DOHH2 (cell line): ENCODE results near the gene COPS3.

ENCODE experiments used
- H3F3A ChIP-seq: fragments of 200-600 bp; sonication (generic), shearing (Covaris generic); 2 replicates; pipeline ENCODE4 v1.6.0; 2016; ENCODE audit warnings: antibody characterized with exemption, mild to moderate bottlenecking; ENCODE audit not compliant: control insufficient read depth, insufficient read depth
- H3K27ac ChIP-seq: fragments of 200-600 bp; sonication (generic); 2 replicates; pipeline ENCODE4 v1.5.1; 2014; ENCODE audit warnings: low read depth, mild to moderate bottlenecking, low read length, moderate library complexity
- H3K27me3 ChIP-seq: fragments of 200-600 bp; sonication (generic); 2 replicates; pipeline ENCODE4 v1.6.1; 2014; ENCODE audit warnings: mild to moderate bottlenecking, low read length, mixed read lengths; ENCODE audit not compliant: control insufficient read depth
- H3K36me3 ChIP-seq: fragments of 200-600 bp; sonication (generic); 2 replicates; pipeline ENCODE4 v1.6.1; 2014; ENCODE audit warnings: mild to moderate bottlenecking, low read length, moderate library complexity, mixed read lengths; ENCODE audit not compliant: control insufficient read depth
- H3K4me1 ChIP-seq: fragments of 200-600 bp; sonication (generic); 2 replicates; pipeline ENCODE4 v1.6.1; 2014; ENCODE audit warnings: mild to moderate bottlenecking, low read length, mixed read lengths; ENCODE audit not compliant: control insufficient read depth
- H3K4me2 ChIP-seq: fragments of 200-600 bp; sonication (generic); 2 replicates; pipeline ENCODE4 v1.6.0; 2014; ENCODE audit warnings: mild to moderate bottlenecking, low read length, moderate library complexity
- H3K4me3 ChIP-seq: fragments of 200-600 bp; sonication (generic); 2 replicates; pipeline ENCODE4 v1.5.1; 2014; ENCODE audit warnings: mild to moderate bottlenecking, low read length, mixed read lengths
- H3K79me2 ChIP-seq: fragments of 200-600 bp; sonication (generic); 2 replicates; pipeline ENCODE4 v1.6.1; 2014; ENCODE audit warnings: mild to moderate bottlenecking, low read length, mixed read lengths; ENCODE audit not compliant: control insufficient read depth
- H3K9me2 ChIP-seq: fragments of 200-600 bp; sonication (generic); replicated peaks from 2 replicates; pipeline ENCODE4 v1.6.1; 2014; ENCODE audit warnings: mild to moderate bottlenecking, low read length, mixed read lengths; ENCODE audit not compliant: control insufficient read depth
- H3K9me3 ChIP-seq: fragments of 200-600 bp; sonication (generic); 2 replicates; pipeline ENCODE4 v1.6.1; 2014; ENCODE audit warnings: antibody characterized with exemption, low read length, mixed read lengths; ENCODE audit not compliant: control insufficient read depth, insufficient read depth
- H4K20me1 ChIP-seq: fragments of 200-600 bp; sonication (generic); 2 replicates; pipeline ENCODE4 v1.6.0; 2014; ENCODE audit warnings: low read depth, mild to moderate bottlenecking, antibody characterized with exemption, low read length, moderate library complexity; ENCODE audit not compliant: control insufficient read depth, insufficient read depth
- EZH2phosphoT487 ChIP-seq: fragments of 200-600 bp; sonication (generic); IDR thresholded peaks from 2 replicates; pipeline ENCODE4 v1.6.1; 2017; ENCODE audit warnings: borderline replicate concordance, mild to moderate bottlenecking, antibody characterized with exemption, low read length, moderate library complexity, mixed read lengths
- TF ChIP-seq, protein P1 (sequence below): fragments of 200-600 bp; sonication (generic); IDR thresholded peaks from one replicate; pipeline ENCODE4 v1.5.1; 2014; ENCODE audit warnings: antibody characterized with exemption, mild to moderate bottlenecking, low read depth, low read length; ENCODE audit not compliant: poor library complexity, severe bottlenecking

The COPS3 gene

DNA sequence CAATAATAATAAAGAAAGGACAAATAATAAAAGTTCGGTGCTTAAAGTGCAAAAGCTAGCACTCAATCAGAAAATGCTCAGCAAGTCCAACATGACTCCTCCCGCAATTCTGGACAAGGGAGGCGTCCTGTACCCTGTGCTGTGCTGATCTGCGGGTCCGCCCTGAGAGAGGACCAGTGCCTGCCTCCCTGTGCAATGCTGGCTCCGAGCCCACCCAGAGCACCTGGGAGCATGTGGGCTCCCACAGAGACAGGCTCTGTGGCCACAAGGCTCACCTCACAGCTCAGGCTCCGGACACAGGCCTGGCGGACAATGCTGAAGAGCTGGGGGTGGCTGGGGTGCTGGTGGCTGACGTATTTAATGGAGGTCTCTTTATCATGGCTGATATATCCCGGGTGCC, 55.1 kb downstream of the COPS3 start:
- Histone ChIP-seq H3K4me1 (no peaks in the 10 kb centered on the region), H3F3A (no peaks in the 10 kb centered on the region), H3K4me3 (no peak overlapping the region), H3K9me2 (no peaks in the 10 kb centered on the region), H3K36me3 (peaks cover 25% of the 10 kb centered on the region), H3K79me2 (no peaks in the 10 kb centered on the region), H3K9me3 (no peaks in the 10 kb centered on the region), H3K4me2 (no peak overlapping the region), H4K20me1 (no peaks in the 10 kb centered on the region), H3K27ac (no peak overlapping the region), H3K27me3 (no peaks in the 10 kb centered on the region)
- TF ChIP-seq EZH2phosphoT487: no peak
- TF ChIP-seq, protein P1, sequence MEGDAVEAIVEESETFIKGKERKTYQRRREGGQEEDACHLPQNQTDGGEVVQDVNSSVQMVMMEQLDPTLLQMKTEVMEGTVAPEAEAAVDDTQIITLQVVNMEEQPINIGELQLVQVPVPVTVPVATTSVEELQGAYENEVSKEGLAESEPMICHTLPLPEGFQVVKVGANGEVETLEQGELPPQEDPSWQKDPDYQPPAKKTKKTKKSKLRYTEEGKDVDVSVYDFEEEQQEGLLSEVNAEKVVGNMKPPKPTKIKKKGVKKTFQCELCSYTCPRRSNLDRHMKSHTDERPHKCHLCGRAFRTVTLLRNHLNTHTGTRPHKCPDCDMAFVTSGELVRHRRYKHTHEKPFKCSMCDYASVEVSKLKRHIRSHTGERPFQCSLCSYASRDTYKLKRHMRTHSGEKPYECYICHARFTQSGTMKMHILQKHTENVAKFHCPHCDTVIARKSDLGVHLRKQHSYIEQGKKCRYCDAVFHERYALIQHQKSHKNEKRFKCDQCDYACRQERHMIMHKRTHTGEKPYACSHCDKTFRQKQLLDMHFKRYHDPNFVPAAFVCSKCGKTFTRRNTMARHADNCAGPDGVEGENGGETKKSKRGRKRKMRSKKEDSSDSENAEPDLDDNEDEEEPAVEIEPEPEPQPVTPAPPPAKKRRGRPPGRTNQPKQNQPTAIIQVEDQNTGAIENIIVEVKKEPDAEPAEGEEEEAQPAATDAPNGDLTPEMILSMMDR: no peak

DNA sequence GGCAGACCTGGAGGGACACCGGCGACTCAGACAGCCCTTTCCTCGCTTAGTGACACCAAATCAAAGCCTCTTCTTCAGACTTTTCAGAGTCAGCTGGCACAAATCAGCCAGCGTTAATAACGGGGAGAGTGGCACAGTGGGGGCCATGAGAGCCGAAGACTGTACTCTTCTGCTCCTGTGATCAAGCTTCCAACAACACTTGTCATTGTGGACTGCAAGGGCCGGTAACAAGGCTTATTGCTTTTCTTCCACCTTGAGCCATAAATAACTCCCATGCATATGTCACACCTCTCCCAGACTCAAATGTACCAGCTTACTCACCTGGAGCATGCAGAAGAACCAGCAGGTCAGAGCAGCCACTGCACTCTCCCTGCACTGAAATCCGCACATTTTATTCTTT, 56.9 kb downstream of the COPS3 start:
- no peaks in the 10 kb centered on the region for H3K4me1 ChIP-seq
- H3K9me2 ChIP-seq: no peaks in the 10 kb centered on the region
- H3K4me2 ChIP-seq: no peak overlapping the region
- H3K4me3 ChIP-seq: no peak overlapping the region
- H3K9me3 ChIP-seq: no peaks in the 10 kb centered on the region
- no peak overlapping the region for H3K27ac ChIP-seq
- H3K79me2 ChIP-seq: no peaks in the 10 kb centered on the region
- H3F3A ChIP-seq: no peaks in the 10 kb centered on the region
- no peak for TF ChIP-seq EZH2phosphoT487
- TF ChIP-seq, protein P1: no peak
- peaks cover 25% of the 10 kb centered on the region for H3K36me3 ChIP-seq
- H4K20me1 ChIP-seq: no peaks in the 10 kb centered on the region
- no peaks in the 10 kb centered on the region for H3K27me3 ChIP-seq

DNA sequence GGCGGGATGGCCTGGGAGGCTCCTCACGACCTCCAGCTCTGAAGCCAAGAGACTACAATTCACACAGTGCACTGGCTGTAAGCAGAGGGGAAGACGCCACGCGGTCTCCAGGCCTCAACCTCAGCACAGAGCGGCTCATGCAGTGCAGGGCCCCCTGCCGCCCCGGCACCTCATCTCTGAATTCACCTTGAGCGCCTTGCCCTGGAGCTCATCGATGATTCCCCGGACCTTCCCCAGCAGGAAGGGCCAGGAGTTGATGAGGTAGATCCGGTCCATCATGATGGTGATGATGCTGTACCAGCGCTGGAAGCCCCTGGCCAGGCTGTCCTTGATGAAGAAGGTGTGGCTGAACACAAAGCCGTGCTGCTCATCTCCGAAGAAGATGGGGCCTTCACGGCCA, 57.3 kb downstream of the COPS3 start:
- H3K9me2 ChIP-seq: no peaks in the 10 kb centered on the region
- H3K4me2 ChIP-seq: no peak overlapping the region
- H3K36me3 ChIP-seq: peaks cover 26% of the 10 kb centered on the region
- H3F3A ChIP-seq: no peaks in the 10 kb centered on the region
- H3K27ac ChIP-seq: no peak overlapping the region
- no peak overlapping the region for H3K4me3 ChIP-seq
- H3K4me1 ChIP-seq: no peaks in the 10 kb centered on the region
- no peaks in the 10 kb centered on the region for H3K27me3 ChIP-seq
- H4K20me1 ChIP-seq: no peaks in the 10 kb centered on the region
- no peaks in the 10 kb centered on the region for H3K9me3 ChIP-seq
- no peaks in the 10 kb centered on the region for H3K79me2 ChIP-seq
- TF ChIP-seq EZH2phosphoT487: no peak
- TF ChIP-seq, protein P1: no peak

DNA sequence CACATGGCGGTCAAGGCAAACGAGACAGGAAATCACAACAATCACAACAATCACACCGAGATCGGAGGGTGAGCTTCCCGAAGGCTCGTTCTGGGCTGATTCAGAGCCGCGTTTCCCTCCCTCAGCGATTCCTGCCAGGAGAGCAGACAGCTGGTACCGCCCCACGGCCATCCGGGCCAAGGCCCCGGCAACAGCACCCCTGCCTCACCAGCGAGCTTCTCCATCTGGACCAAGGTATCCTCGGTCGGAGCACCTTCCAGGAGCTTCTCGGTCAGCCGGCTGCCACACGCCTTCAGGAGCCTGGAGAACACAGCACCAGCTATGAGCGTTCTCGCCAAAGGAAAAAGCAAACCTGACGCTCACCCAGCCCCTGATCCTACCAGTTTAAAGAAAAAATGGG, 59.7 kb downstream of the COPS3 start:
- Histone ChIP-seq H3K9me2 (no peaks in the 10 kb centered on the region), H4K20me1 (no peaks in the 10 kb centered on the region), H3K27ac (no peak overlapping the region), H3K27me3 (no peaks in the 10 kb centered on the region), H3K79me2 (no peaks in the 10 kb centered on the region), H3K4me1 (no peaks in the 10 kb centered on the region), H3K4me2 (no peak overlapping the region), H3K9me3 (no peaks in the 10 kb centered on the region), H3K36me3 (peaks cover 31% of the 10 kb centered on the region), H3F3A (no peaks in the 10 kb centered on the region), H3K4me3 (no peak overlapping the region)
- TF ChIP-seq, protein P1: no peak
- TF ChIP-seq EZH2phosphoT487: no peak
